NK-92 (cell line): ENCODE results near the gene C1QTNF6.
"Not testable (repeated sequence)": the region's sequence is repeated elsewhere in the genome, so short reads cannot be mapped to it uniquely, and the experiment has no call there.

Source experiments
- DNase-seq: peaks from one replicate; lab custom pipeline; 2025; ENCODE audit not compliant: unreplicated experiment; lab: John Stamatoyannopoulos, UW

The C1QTNF6 gene

DNA sequence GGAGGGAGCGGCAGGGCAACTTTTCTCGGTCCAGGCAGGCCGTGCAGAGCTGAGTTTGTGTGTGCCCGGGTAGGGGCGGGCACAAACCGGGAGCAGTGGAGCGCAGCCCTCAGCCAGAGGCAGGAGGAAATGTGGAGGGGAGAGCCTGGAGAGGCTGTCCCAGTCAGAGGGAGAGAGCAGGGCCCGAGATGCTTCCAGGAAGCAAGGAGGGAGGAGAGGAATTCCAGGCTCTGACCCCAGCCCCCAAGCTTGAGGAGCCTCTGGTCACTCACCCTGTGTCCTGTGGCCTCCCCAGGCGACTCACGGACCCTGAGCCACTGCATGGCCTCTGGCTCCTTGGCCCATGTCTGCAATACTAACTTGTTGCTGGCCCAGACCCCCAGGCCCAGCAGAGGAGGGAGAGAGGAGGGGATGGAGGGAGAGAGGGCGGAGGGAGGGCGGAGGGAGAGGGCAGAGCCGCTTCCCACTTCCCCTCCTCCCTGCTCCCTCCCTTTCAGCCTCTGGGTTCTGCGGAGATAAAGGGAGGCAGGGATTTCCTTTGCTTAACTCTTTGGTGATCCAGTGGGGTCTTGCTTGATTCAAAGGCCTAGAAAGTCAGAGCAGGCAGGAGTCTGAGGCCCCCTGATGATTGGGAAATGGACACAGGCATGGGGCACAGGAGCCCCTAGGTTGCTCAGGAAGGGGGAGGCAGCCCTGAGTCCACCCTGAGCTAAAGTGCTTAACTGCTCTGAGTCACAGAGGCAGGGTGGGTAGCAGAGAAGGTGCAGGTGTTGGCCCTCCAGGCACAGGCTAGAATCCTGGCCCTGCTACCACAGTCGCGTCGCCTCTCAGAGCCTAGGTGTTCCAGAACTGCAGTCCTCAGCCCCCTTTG is at the start of gene C1QTNF6:
Gene C1QTNF6, minus strand, starts transcription at position 357 of the 871 bp plus-strand sequence. Its CDS starts 34 bp downstream, at position 323.
- DNase-seq, result no peak

DNA sequence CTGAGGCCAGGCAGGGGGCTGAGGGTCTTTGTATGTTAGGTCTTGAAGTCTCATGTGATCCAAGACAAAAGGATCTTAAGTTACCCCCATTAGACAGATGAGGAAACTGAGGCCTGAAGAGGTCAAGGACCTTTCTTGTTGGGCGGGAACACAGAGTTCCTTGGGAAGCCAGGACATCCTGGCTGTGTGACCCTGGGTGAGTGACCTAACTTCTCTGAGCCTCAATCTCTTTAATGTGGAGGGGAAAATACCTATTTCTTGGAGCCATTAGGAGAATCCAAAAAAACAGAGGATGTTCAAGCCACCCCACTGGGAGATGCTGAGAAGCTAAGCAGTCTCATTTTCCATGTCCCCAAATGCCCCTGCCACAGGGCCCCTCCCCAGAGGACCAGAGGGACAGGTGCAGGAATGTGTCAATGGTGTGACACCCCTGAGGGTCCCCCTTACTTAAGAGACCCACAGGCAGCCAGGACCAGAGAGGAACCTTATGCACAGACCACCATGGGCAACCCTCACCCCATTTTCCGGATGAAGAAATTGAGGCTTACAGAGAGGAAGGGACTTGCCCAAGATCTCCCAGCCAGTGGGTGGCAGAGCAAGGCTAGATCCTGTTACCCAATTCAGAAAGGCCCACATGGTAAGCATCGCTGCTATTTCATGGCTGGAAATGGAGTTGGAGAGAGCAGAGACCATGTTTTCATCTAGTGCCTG is 48.0 kb upstream of the C1QTNF6 start:
- DNase-seq, result no peak

DNA sequence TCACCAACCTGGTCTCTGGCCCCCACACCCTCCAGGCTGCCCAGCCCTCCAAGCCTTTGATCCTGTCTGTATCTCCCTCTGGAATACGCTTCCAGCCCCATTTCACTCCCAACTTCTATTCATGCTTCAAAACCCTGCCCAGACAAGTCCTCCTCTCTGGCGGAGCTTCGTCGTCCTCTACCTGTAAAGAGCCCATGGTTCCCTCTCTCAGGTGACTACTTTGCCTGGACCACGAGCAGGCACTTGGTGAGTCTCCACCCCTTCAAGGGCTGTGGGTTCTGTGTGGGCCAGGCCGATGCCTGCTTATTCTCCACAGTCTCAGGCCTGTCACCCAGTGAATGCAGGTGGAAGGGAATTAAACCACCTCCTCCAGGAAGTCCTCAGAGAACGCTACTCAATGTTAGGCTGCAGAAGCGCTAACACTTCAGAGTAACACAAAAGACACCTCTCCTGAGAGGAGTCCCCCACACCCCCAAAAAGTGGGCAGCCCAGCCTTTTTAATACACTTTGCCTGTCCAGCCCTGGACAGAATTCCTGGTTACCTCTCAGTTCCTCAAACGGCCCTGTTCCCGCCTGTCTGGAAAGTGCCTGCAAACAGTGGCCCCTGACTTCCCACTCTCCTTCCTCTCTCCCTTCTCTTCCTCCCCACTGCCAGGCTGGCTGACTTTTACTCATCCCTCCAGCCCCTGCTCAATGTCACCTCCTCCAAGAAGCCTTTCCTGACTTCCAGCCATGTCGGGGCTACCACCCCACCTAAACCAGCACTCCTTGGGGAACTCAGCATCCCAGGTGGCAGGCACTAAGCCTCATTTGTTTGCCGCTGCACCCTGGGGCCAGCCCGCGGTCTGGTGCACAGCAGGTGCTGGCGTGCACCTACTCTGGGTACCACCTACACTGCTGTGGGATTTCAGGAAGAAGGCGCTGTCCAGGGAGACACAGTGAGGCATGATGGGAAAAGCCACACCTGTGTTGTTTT is 47.0 kb upstream of the C1QTNF6 start:
- DNase-seq, result no peak

- no peak for DNase-seq
These were observed 45.9 kb upstream of the C1QTNF6 start for GRCh38 chr22:37233751-37234631.

GRCh38 chr22:37233371-37233750 is 45.3 kb upstream of the C1QTNF6 start:
- not testable (repeated sequence) for DNase-seq

GRCh38 chr22:37232140-37232998 is 44.3 kb upstream of the C1QTNF6 start:
- no peak for DNase-seq

- no peak for DNase-seq
These were observed 43.5 kb upstream of the C1QTNF6 start for GRCh38 chr22:37231406-37232139.

DNA sequence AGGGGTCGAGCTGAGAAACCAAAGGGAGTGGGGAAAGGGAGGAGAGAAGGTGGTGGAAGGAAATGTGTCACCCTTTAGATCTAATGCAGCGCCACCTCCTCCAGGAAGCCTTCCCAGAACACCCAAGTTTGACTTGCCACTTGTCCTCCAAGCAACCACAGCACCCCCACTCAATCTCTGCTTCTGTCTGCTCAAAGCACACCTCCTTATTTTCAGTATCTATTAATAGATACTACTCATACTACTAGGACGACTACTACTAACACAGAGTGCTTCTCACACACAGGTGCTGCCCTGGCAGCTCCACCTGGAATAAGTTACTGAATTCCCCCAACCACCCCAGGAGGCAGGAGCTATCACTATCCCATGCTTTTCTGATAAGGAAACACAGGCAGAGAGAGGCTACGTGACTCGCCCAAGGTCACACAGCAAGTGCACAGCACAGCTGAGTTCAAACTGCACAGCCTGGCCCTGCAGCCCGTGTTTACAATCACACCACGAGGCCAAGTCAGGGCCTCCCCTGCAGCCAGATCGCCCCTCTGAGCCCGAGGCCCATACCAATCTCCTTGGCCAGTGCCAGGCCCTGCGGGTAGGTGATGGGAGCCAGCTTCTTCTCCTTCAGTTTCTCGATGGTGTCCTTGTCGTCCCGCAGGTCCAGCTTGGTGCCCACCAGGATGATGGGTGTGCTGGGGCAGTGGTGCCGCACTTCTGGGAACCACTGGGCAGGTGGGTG is 42.8 kb upstream of the C1QTNF6 start:
- DNase-seq, result no peak

GRCh38 chr22:37229805-37230672 is 42.0 kb upstream of the C1QTNF6 start:
- DNase-seq, result peak; percentile 46

GRCh38 chr22:37229012-37229804 is 41.2 kb upstream of the C1QTNF6 start:
- no peak for DNase-seq

GRCh38 chr22:37228106-37229011 is 40.3 kb upstream of the C1QTNF6 start:
- no peak for DNase-seq

- DNase-seq, result no peak
These were observed 38.5 kb upstream of the C1QTNF6 start for GRCh38 chr22:37226514-37226913.

- DNase-seq, result no peak
These were observed 38.0 kb upstream of the C1QTNF6 start for GRCh38 chr22:37226087-37226486.

DNA sequence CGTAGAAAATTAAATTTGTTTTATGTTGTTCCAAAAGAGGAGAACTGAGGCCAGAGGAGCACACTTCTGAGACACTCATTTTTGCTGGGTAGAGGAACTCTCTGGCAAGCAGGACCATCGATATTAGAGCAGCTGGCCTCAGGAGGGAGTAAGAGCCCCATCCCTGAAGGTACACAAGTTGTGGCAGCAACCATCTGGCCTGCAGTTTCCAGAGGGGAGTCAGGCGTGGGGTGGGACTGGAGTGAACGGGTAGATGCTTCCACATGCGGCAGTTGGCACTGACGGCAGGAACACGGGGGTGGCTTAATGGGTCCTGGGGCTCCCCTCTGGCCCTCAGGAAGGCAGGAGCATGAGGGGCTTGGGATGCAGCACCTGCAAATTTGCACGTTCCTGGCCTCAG is 37.4 kb upstream of the C1QTNF6 start:
- DNase-seq, result no peak
